ENCODE measurements around the gene LSM12.

- TF ChIP-seq POLR2A (IDR thresholded peaks at IDR 0.05), result no peak
- no peak for TF ChIP-seq CTCF (IDR thresholded peaks at IDR 0.05)
Measured at GRCh38 chr17:44043272-44043696, 23.2 kb downstream of the LSM12 start.
